ENCODE data around the gene SORT1.
A peak's percentile ranks its signal among the peaks of the same experiment; 100 is the strongest.

The SORT1 gene

GRCh38 chr1:109266965-109267364 lies 130.8 kb downstream of the SORT1 start:
- no peak overlapping the region for H3K4me3 ChIP-seq (ENCODE audit: low read depth, low read length)
- TF ChIP-seq, protein P1, sequence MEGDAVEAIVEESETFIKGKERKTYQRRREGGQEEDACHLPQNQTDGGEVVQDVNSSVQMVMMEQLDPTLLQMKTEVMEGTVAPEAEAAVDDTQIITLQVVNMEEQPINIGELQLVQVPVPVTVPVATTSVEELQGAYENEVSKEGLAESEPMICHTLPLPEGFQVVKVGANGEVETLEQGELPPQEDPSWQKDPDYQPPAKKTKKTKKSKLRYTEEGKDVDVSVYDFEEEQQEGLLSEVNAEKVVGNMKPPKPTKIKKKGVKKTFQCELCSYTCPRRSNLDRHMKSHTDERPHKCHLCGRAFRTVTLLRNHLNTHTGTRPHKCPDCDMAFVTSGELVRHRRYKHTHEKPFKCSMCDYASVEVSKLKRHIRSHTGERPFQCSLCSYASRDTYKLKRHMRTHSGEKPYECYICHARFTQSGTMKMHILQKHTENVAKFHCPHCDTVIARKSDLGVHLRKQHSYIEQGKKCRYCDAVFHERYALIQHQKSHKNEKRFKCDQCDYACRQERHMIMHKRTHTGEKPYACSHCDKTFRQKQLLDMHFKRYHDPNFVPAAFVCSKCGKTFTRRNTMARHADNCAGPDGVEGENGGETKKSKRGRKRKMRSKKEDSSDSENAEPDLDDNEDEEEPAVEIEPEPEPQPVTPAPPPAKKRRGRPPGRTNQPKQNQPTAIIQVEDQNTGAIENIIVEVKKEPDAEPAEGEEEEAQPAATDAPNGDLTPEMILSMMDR (IDR thresholded peaks at IDR 0.05; ENCODE audit: low read depth, low read length), result no peak
- no peak overlapping the region for H3K27ac ChIP-seq
- peaks cover 87% of the 10 kb centered on the region for H3K36me3 ChIP-seq
- no peak for DNase-seq
- H3K9me3 ChIP-seq (ENCODE audit: severe bottlenecking), result no peaks in the 10 kb centered on the region
- H3K27me3 ChIP-seq (ENCODE audit: insufficient read depth, low read depth, severe bottlenecking), result no peaks in the 10 kb centered on the region

- peaks cover 87% of the 10 kb centered on the region for H3K36me3 ChIP-seq
- H3K9me3 ChIP-seq (ENCODE audit: severe bottlenecking), result no peaks in the 10 kb centered on the region
- no peak for DNase-seq
- no peaks in the 10 kb centered on the region for H3K27me3 ChIP-seq (ENCODE audit: insufficient read depth, low read depth, severe bottlenecking)
- H3K27ac ChIP-seq, result no peak overlapping the region
- H3K4me3 ChIP-seq (ENCODE audit: low read depth, low read length), result no peak overlapping the region
- TF ChIP-seq, protein P1 (IDR thresholded peaks at IDR 0.05; ENCODE audit: low read depth, low read length), result no peak
These were observed 131.9 kb downstream of the SORT1 start for GRCh38 chr1:109265741-109266330.

- H3K27ac ChIP-seq, result no peak overlapping the region
These were observed 132.7 kb downstream of the SORT1 start for GRCh38 chr1:109265016-109265415.

DNA sequence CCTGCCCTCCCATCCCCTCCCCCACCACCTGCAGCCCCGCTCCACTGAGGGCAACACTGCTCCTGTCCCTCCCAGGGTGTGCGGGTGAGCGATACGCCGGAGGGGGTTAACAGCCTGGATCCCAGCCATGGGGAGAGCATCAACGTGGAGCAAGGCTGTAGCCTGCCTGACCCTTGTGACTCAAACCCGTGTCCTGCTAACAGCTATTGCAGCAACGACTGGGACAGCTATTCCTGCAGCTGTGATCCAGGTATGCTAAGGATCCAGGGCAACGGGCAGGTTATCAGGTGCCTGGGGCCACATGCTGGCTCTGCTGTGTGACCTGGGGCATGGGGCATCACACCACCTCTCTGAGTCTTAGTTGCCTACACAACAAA lies 133.4 kb downstream of the SORT1 start:
- TF ChIP-seq, protein P1 (IDR thresholded peaks at IDR 0.05; ENCODE audit: low read depth, low read length), result no peak
- no peaks in the 10 kb centered on the region for H3K27me3 ChIP-seq (ENCODE audit: insufficient read depth, low read depth, severe bottlenecking)
- no peak overlapping the region for H3K27ac ChIP-seq
- peaks cover 85% of the 10 kb centered on the region for H3K36me3 ChIP-seq
- no peaks in the 10 kb centered on the region for H3K9me3 ChIP-seq (ENCODE audit: severe bottlenecking)
- DNase-seq, result no peak
- no peak overlapping the region for H3K4me3 ChIP-seq (ENCODE audit: low read depth, low read length)

More at GRCh38 chr1:109265016-109265415, 132.7 kb downstream of the SORT1 start:
- no peaks in the 10 kb centered on the region for H3K27me3 ChIP-seq (ENCODE audit: insufficient read depth, low read depth, severe bottlenecking)
- no peak for DNase-seq
- H3K36me3 ChIP-seq, result peaks cover 86% of the 10 kb centered on the region
- no peak overlapping the region for H3K4me3 ChIP-seq (ENCODE audit: low read depth, low read length)
- H3K9me3 ChIP-seq (ENCODE audit: severe bottlenecking), result no peaks in the 10 kb centered on the region
- TF ChIP-seq, protein P1 (IDR thresholded peaks at IDR 0.05; ENCODE audit: low read depth, low read length), result no peak

DNA sequence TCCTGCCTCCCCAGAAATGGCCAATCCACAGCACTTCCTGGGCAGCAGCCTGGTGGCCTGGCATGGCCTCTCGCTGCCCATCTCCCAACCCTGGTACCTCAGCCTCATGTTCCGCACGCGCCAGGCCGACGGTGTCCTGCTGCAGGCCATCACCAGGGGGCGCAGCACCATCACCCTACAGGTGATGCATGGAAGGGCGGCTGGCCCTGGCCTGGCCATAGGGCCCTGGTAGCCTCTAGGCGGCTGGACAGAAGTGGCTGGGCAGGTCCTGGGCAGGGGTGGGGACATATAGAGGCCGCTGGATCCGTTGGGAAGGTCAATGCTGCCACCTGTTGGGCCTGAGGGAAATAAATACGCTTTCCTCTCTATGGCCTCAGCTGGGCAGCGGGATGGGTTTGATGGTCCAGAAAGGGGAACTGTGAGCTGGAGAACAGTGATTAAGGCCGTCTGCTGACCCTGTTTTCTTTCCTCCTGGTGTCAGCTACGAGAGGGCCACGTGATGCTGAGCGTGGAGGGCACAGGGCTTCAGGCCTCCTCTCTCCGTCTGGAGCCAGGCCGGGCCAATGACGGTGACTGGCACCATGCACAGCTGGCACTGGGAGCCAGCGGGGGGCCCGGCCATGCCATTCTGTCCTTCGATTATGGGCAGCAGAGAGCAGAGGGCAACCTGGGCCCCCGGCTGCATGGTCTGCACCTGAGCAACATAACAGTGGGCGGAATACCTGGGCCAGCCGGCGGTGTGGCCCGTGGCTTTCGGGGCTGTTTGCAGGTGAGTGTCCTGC lies 133.9 kb downstream of the SORT1 start:
- H3K9me3 ChIP-seq (ENCODE audit: severe bottlenecking), result no peaks in the 10 kb centered on the region

More for the DNA sequence above, 133.9 kb downstream of the SORT1 start:
- no peaks in the 10 kb centered on the region for H3K27me3 ChIP-seq (ENCODE audit: insufficient read depth, low read depth, severe bottlenecking)
- peak; percentile 97 for DNase-seq
- H3K36me3 ChIP-seq, result peaks cover 85% of the 10 kb centered on the region
- TF ChIP-seq, protein P1 (IDR thresholded peaks at IDR 0.05; ENCODE audit: low read depth, low read length), result peak; percentile 98
- no peak overlapping the region for H3K4me3 ChIP-seq (ENCODE audit: low read depth, low read length)
- H3K27ac ChIP-seq, result no peak overlapping the region

Data from WERI-Rb-1 (cell line).